SK-N-SH treated with all-trans-retinoic acid at 6 μM for 48 hours (cell line): ENCODE measurements around the gene EPGN.

ENCODE experiments used
- ARNTL ChIP-seq: fragments of 450-650 bp; formaldehyde crosslinking; IDR thresholded peaks from 2 replicates; pipeline ENCODE4 v1.5.0; 2020; ENCODE audit warnings: low read depth, mild to moderate bottlenecking, moderate library complexity, borderline replicate concordance
- BACH2 ChIP-seq: fragments of 250-450 bp; sonication (Bioruptor Pico); IDR thresholded peaks from 2 replicates; pipeline ENCODE4 v1.9.0; 2021; ENCODE audit warnings: mild to moderate bottlenecking, borderline replicate concordance
- CREB5 ChIP-seq: fragments of 250-450 bp; sonication (Bioruptor Pico); IDR thresholded peaks from 2 replicates; pipeline ENCODE4 v1.5.1; 2020; ENCODE audit warnings: low read depth, mild to moderate bottlenecking, moderate library complexity
- CSDC2 ChIP-seq: fragments of 250-450 bp; sonication (Bioruptor Pico); IDR thresholded peaks from 2 replicates; pipeline ENCODE4 v1.5.0; 2020; ENCODE audit warnings: mild to moderate bottlenecking, moderate library complexity
- ISL1 ChIP-seq: fragments of 250-450 bp; sonication (Bioruptor Pico); IDR thresholded peaks from 2 replicates; pipeline ENCODE4 v2.1.2; 2022; ENCODE audit warnings: mild to moderate bottlenecking, moderate library complexity
- OSR1 ChIP-seq: fragments of 250-450 bp; sonication (Bioruptor Pico); IDR thresholded peaks from 2 replicates; pipeline ENCODE4 v1.8.0; 2022; ENCODE audit warnings: moderate library complexity, mild to moderate bottlenecking, inconsistent platforms
- PATZ1 ChIP-seq: fragments of 250-450 bp; sonication (Bioruptor Pico); IDR thresholded peaks from 2 replicates; pipeline ENCODE4 v1.8.0; 2020; ENCODE audit warnings: mild to moderate bottlenecking, moderate library complexity, borderline replicate concordance
- TOX ChIP-seq: fragments of 250-450 bp; sonication (Bioruptor Pico); IDR thresholded peaks from 2 replicates; pipeline ENCODE4 v1.8.0; 2021; ENCODE audit warnings: mild to moderate bottlenecking, moderate library complexity, borderline replicate concordance
- TSHZ2 ChIP-seq: fragments of 250-450 bp; sonication (Bioruptor Pico); IDR thresholded peaks from 2 replicates; pipeline ENCODE4 v1.5.0; 2020; ENCODE audit warnings: mild to moderate bottlenecking, moderate library complexity
- ZFP3 ChIP-seq: fragments of 250-450 bp; sonication (Bioruptor Pico); IDR thresholded peaks from 2 replicates; pipeline ENCODE4 v1.5.0; 2020; ENCODE audit warnings: mild to moderate bottlenecking, moderate library complexity
- ZFP30 ChIP-seq: fragments of 450-650 bp; formaldehyde crosslinking; IDR thresholded peaks from 2 replicates; pipeline ENCODE4 v1.5.0; 2022; ENCODE audit warnings: mild to moderate bottlenecking, moderate library complexity
- ZNF565 ChIP-seq: fragments of 450-650 bp; formaldehyde crosslinking; conservative IDR thresholded peaks from 2 replicates; pipeline ENCODE4 v1.5.0; 2020; ENCODE audit warnings: low read depth, mild to moderate bottlenecking, moderate library complexity
- ZNF8 ChIP-seq: fragments of 450-650 bp; formaldehyde crosslinking; IDR thresholded peaks from 2 replicates; pipeline ENCODE4 v1.5.0; 2020; ENCODE audit warnings: mild to moderate bottlenecking, moderate library complexity

GRCh38 chr4:74361671-74362070, 53.4 kb downstream of the EPGN start:
- TF ChIP-seq PATZ1 (CRISPR knock-in tag) (no peak), CREB5 (CRISPR knock-in tag) (no peak), TSHZ2 (CRISPR knock-in tag) (no peak), ZNF565 (CRISPR knock-in tag) (no peak), BACH2 (CRISPR knock-in tag) (no peak), CSDC2 (CRISPR knock-in tag) (no peak), ARNTL (CRISPR knock-in tag) (no peak), TOX (CRISPR knock-in tag) (no peak), ZFP3 (CRISPR knock-in tag) (no peak), ZNF8 (no peak), ZFP30 (CRISPR knock-in tag) (no peak), ISL1 (no peak), OSR1 (CRISPR knock-in tag) (no peak)
